Psoas muscle (tissue), 8 donors: ENCODE measurements around the gene ZDHHC3. TPM values are rescaled to one million over a fixed set of nuclear protein-coding genes. Genes with fewer than 3 reads are reported as not detected.
A peak's percentile ranks its signal among the peaks of the same experiment; 100 is the strongest.

Source experiments
- ATAC-seq, 4 donors: fragments of 200-7000 bp; cut with Tn5 transposase; one replicate each; pipeline ENCODE4 v1.9.1; 2020; ENCODE audit warnings: moderate library complexity in 3 of 4, mild to moderate bottlenecking in 2 of 4
- DNase-seq, 2 donors: peaks; one replicate each; pipeline ENCODE4 v3.0.0-alpha.2; 2020
- H3K27ac ChIP-seq: fragments of 200-600 bp; one replicate; pipeline ENCODE4 v1.8.0; 2022
- H3K27me3 ChIP-seq, 3 donors: fragments of 200-600 bp in 1 of 3; one replicate each; pipeline versions ENCODE4 v1.6.1 to v1.8.0; 2013 to 2022; ENCODE audit warnings: low read length in 2 of 3, mild to moderate bottlenecking in 2 of 3, moderate library complexity in 1 of 3; ENCODE audit not compliant: insufficient read depth in 3 of 3
- H3K36me3 ChIP-seq, 2 donors: fragments of 200-600 bp in 1 of 2; one replicate each; pipeline versions ENCODE4 v1.6.1 to v1.8.0; 2013 to 2022; ENCODE audit warnings: low read depth in 1 of 2, mild to moderate bottlenecking in 1 of 2, moderate library complexity in 1 of 2; ENCODE audit not compliant: insufficient read depth in 1 of 2
- H3K4me1 ChIP-seq: fragments of 200-600 bp; one replicate; pipeline ENCODE4 v1.8.0; 2022
- H3K4me3 ChIP-seq: fragments of 200-600 bp; one replicate; pipeline ENCODE4 v1.8.0; 2022; ENCODE audit warnings: mild to moderate bottlenecking
- H3K9me3 ChIP-seq: fragments of 200-600 bp; one replicate; pipeline ENCODE4 v1.8.0; 2022
- WGBS, 3 donors: extraction: QIAGEN DNeasy Blood & Tissue Kit; methylation state at CpG; one replicate each; pipeline versions ENCODE4 v1.1.6 to v1.1.7; 2013; 5-methylcytosine and 5-hydroxymethylcytosine counted together
- intact Hi-C, 2 donors: fragments of 100-400 bp; cut with DNase I; formaldehyde crosslinking; loops; one replicate each; pipeline versions ENCODE4 v1.11.0 to v1.14.2; 2022
- polyA plus RNA-seq, 3 donors: library from polyadenylated mRNA; stranded (reverse); fragments of 200-250 nt; gene quantifications; one replicate each; pipeline ENCODE4 v1.2.3, GENCODE V29; 2013
- total RNA-seq, 4 donors: library from RNA; stranded (reverse); fragmentation: NEBNext Ultra II Directional in 2 of 4; extraction: Animal tissue kit (Norgen Biotek cat#: 25700) in 2 of 4; gene quantifications; one replicate each; pipeline versions ENCODE4 v1.2.1 to v1.2.4, GENCODE V29; 2021 to 2023
- TF ChIP-seq, protein P1 (sequence below): fragments of 200-600 bp; IDR thresholded peaks from one replicate; pipeline ENCODE4 v1.8.0; 2022; ENCODE audit warnings: antibody characterized with exemption
- donor health status: healthy with polysubstance abuse.
- donor health status: DM: no; HTN: no; CAD: no; lungs with moderate emphysema.
- donor health status: Bipolar disorder and iron deficiency.
- donor health status: healthy.
- donor health status: DM: yes; HTN: yes; CAD: no.
- donor health status: DM: no; HTN: no; CAD: no.
- donor health status: DM: no; HTN: no; CAD: no.
- donor health status: DM: yes; HTN: yes; CAD: no.

The ZDHHC3 gene
- total and polyA plus RNA-seq, 7 donors = 22.2 to 58.3 (median 40.8) TPM

DNA sequence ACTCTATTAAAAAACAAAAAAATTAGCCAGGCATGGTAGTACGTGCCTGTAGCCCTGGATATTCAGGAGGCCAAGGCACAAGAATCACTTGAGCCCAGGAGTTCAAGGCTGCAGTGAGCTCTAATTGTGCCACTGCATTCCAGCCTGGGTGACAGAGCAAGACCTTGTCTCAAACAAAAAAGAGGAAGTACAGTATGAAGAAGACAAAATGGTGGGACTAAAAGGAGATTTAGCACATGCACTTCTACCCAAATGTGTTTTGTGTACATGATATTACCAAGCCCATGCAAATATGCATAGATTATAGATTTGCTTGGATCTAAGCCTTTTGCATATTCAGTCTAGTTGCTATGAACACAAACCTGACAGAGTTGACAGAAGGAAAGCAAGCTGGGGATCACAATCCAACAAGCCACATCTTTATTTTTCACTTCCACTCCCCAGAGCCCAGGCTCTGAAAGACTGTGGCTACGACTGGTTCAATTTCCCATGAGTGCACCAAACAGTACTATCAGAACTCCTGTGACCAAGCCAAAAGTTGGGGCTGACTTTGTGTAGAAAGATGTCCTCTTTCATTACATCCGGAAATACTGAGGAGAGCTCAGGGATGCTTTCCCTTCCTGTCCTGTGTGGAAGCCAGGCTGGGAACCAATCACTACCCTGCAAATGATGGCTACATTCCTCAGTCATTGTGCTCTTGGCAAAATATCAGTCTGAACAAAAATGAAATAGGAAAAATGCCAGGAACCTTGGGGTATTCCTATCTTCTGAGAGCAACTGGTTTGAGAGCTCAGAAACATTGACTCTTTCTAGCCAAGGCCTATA is 52.1 kb downstream of the ZDHHC3 start:
- no peak for ATAC-seq
- DNase-seq = no peak

DNA sequence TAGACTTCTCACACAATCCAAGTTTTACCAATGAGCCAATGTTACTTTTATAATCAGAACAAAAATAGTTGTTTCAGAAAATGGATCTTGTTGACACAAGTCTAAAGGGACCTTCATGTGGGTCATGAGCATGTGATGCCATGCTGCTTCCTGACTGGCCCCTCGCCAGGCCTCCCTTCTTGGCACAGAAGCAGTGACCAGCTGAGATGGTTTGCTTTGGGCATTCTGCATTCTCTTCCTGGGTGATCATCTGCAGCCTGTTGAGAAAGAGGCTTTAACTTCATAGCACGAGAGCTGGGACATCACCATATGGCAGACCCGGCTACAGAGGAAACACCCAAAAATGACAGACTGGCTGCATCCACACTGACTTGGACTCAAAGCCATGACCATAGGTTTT is 55.9 kb downstream of the ZDHHC3 start:
- no peaks in the 10 kb centered on the region for H3K4me1 ChIP-seq
- 66 to 76% (median 73%) methylated on average over 3 of the region's 3 CpGs for WGBS, 3 donors
- H3K27ac ChIP-seq = no peak overlapping the region
- intact Hi-C loops = no loop called here
- no peak for DNase-seq
- no peak overlapping the region for H3K4me3 ChIP-seq
- H3K9me3 ChIP-seq = no peaks in the 10 kb centered on the region
- peak in 3 of 4 donors; percentile 19 to 64 (median 35) for ATAC-seq
- H3K36me3 ChIP-seq = peaks cover 3 to 41% of the 10 kb centered on the region in 2 donors
- no peaks in the 10 kb centered on the region for H3K27me3 ChIP-seq
- TF ChIP-seq, protein P1, sequence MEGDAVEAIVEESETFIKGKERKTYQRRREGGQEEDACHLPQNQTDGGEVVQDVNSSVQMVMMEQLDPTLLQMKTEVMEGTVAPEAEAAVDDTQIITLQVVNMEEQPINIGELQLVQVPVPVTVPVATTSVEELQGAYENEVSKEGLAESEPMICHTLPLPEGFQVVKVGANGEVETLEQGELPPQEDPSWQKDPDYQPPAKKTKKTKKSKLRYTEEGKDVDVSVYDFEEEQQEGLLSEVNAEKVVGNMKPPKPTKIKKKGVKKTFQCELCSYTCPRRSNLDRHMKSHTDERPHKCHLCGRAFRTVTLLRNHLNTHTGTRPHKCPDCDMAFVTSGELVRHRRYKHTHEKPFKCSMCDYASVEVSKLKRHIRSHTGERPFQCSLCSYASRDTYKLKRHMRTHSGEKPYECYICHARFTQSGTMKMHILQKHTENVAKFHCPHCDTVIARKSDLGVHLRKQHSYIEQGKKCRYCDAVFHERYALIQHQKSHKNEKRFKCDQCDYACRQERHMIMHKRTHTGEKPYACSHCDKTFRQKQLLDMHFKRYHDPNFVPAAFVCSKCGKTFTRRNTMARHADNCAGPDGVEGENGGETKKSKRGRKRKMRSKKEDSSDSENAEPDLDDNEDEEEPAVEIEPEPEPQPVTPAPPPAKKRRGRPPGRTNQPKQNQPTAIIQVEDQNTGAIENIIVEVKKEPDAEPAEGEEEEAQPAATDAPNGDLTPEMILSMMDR = no peak

More for the DNA sequence above, 52.1 kb downstream of the ZDHHC3 start:
- Histone ChIP-seq H3K27ac (no peak overlapping the region), H3K4me1 (no peaks in the 10 kb centered on the region), H3K9me3 (no peaks in the 10 kb centered on the region), H3K27me3 (no peaks in the 10 kb centered on the region), H3K4me3 (no peak overlapping the region), H3K36me3 (peaks cover 4 to 66% of the 10 kb centered on the region in 2 donors)
- 70 to 80% (median 73%) methylated on average over 3 of the region's 3 CpGs for WGBS, 3 donors
- TF ChIP-seq, protein P1 = no peak
- intact Hi-C loops = no loop called here

DNA sequence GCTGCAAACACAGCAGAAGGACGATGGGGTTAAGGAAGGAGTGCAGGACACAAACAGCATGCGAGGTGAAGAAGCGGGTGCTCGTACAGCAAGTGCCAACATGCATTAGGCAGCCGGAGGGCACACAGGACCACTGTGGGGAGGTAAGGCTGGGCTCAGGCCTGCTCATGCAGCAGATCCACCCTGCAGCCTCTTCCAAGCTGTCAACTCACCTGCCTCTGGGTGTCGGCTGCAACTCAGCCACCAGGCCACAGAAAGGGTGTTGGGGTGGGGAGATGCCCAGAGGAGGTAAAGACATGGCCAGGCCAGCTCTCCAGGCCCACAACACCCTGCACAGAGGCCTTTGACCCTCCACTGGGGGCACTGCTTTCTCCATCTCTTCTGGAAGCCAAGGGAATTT is 57.4 kb downstream of the ZDHHC3 start:
- Histone ChIP-seq H3K9me3 (no peaks in the 10 kb centered on the region), H3K36me3 (peaks cover 3 to 39% of the 10 kb centered on the region in 2 donors), H3K4me1 (no peaks in the 10 kb centered on the region), H3K27me3 (no peaks in the 10 kb centered on the region), H3K27ac (no peak overlapping the region), H3K4me3 (no peak overlapping the region)
- WGBS, 3 donors = 90 to 95% (median 93%) methylated on average over 6 of the region's 6 CpGs
- DNase-seq = no peak
- TF ChIP-seq, protein P1 = no peak
- intact Hi-C loops = loop anchor here in 1 of 2 donors (10.0 kb wide), 1 partner anchor 594 kb away; no protein-coding TSS in a partner anchor
- ATAC-seq = no peak

DNA sequence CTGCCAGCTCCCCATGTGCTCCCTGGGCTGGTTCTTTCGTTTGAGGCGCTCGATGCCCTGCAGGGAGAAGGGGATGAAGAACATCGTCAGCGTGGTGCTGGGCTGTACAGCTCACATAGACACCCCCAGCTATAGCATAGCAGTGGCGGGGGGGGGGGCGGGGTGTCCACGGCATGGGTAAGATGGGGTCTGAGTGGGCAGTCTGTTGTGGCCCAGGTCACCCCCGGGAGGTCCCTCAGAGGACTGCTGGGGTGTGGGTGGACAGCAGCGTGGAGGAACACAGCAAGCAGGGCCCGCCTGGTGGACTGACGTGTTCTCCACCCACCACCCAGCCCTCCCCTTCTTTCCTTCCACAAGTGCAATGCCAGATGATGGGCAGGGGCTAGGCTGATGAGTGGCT is 57.9 kb downstream of the ZDHHC3 start:
- no peak for DNase-seq
- Histone ChIP-seq H3K27me3 (no peaks in the 10 kb centered on the region), H3K9me3 (no peaks in the 10 kb centered on the region), H3K4me3 (no peak overlapping the region), H3K4me1 (no peaks in the 10 kb centered on the region), H3K36me3 (peaks cover 3 to 39% of the 10 kb centered on the region in 2 donors), H3K27ac (no peak overlapping the region)
- intact Hi-C loops = loop anchor here in 1 of 2 donors (10.0 kb wide), 1 partner anchor 593 kb away; no protein-coding TSS in a partner anchor
- WGBS, 3 donors = 82 to 95% (median 92%) methylated on average over 11 to 12 of the region's 12 CpGs
- no peak for ATAC-seq
- TF ChIP-seq, protein P1 = no peak
